OCI-LY3 (cell line): Measurements from ENCODE around the gene CKS2.

Source experiments
- H2AFZ ChIP-seq: fragments of 200-600, 300-600 bp; shearing (Covaris generic); 2 replicates; pipeline ENCODE4 v1.6.0; 2014; ENCODE audit warnings: antibody characterized with exemption, low read depth, low read length
- H3K27ac ChIP-seq: fragments of 200-600, 300-600 bp; sonication (generic); 2 replicates; pipeline ENCODE4 v1.5.1; 2014; ENCODE audit warnings: mild to moderate bottlenecking, low read length, moderate library complexity, mixed read lengths
- H3K27me3 ChIP-seq: fragments of 200-600, 300-600 bp; sonication (generic); 2 replicates; pipeline ENCODE4 v1.6.1; 2014; ENCODE audit warnings: low read depth, low read length, mixed read lengths
- H3K36me3 ChIP-seq: fragments of 200-600, 300-600 bp; sonication (generic); replicated peaks from 2 replicates; pipeline ENCODE3; 2014; ENCODE audit warnings: low read depth, low read length, mixed read lengths
- H3K4me1 ChIP-seq: fragments of 300-600, 200-600 bp; sonication (generic); 2 replicates; pipeline ENCODE4 v1.6.1; 2014; ENCODE audit warnings: low read length, mixed read lengths
- H3K4me2 ChIP-seq: fragments of 200-600, 300-600 bp; sonication (generic); 2 replicates; pipeline ENCODE4 v1.6.1; 2014; ENCODE audit warnings: low read length, mixed read lengths
- H3K4me3 ChIP-seq: fragments of 300-600, 200-600 bp; sonication (generic); 2 replicates; pipeline ENCODE4 v1.5.1; 2014; ENCODE audit warnings: antibody characterized with exemption, mild to moderate bottlenecking, low read length, moderate library complexity
- H3K79me2 ChIP-seq: fragments of 300-600, 200-600 bp; shearing (Covaris generic); 2 replicates; pipeline ENCODE4 v1.6.1; 2014; ENCODE audit warnings: mild to moderate bottlenecking, low read length, mixed read lengths
- H3K9ac ChIP-seq: fragments of 300-600, 200-600 bp; shearing (Covaris generic); 2 replicates; pipeline ENCODE4 v1.6.0; 2014; ENCODE audit warnings: mild to moderate bottlenecking, low read length, moderate library complexity
- H3K9me3 ChIP-seq: fragments of 200-600, 300-600 bp; shearing (Covaris generic); 2 replicates; pipeline ENCODE4 v1.6.1; 2014; ENCODE audit warnings: low read length, mixed read lengths; ENCODE audit not compliant: insufficient read depth
- H4K20me1 ChIP-seq: fragments of 200-600, 300-600 bp; sonication (generic); 2 replicates; pipeline ENCODE4 v1.6.1; 2016; ENCODE audit warnings: low read length, mixed read lengths; ENCODE audit not compliant: insufficient read depth
- EZH2phosphoT487 ChIP-seq: fragments of 200-600 bp; shearing (Covaris generic); IDR thresholded peaks from 2 replicates; pipeline ENCODE4 v1.6.1; 2018; ENCODE audit warnings: antibody characterized with exemption, mixed run types, low read depth
- TF ChIP-seq, protein P1 (sequence below): fragments of 200-600, 300-600 bp; sonication (generic); IDR thresholded peaks from 2 replicates; pipeline ENCODE4 v1.5.1; 2014; ENCODE audit warnings: antibody characterized with exemption, low read length, low read depth

Gene CKS2

DNA sequence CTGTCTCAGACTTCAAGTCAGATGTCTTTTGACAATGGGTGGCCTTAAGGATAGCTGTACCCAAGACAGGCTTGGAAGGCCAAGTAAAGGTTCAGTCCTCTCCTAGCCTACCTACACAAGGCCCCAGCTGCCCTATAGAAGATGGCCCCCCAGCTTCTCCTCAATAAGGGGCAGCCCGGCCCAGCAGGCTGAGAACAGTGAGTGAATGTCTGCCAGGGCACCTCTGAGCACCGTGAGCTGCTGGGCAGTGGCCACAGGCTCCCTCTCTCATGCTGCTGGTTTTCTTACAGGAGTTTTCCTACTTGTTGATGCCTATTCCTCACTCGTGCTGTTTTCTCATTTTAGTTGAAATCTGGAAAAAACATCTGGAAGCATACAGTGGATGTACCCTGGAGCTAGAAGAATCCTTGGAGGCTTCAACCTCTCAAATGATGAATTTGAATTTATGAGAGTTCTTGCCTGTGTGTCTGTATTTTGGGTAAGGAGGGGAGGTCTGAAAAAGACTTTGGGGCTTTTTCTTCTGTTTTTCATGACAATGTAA lies 47.5 kb downstream of the CKS2 start:
- no peaks in the 10 kb centered on the region for H3K79me2 ChIP-seq
- H3K36me3 ChIP-seq: peaks cover 65% of the 10 kb centered on the region
- H3K4me2 ChIP-seq: no peak overlapping the region
- no peaks in the 10 kb centered on the region for H4K20me1 ChIP-seq
- H3K4me3 ChIP-seq: no peak overlapping the region
- no peak overlapping the region for H2AFZ ChIP-seq
- no peak overlapping the region for H3K9ac ChIP-seq
- no peaks in the 10 kb centered on the region for H3K9me3 ChIP-seq
- TF ChIP-seq, protein P1, sequence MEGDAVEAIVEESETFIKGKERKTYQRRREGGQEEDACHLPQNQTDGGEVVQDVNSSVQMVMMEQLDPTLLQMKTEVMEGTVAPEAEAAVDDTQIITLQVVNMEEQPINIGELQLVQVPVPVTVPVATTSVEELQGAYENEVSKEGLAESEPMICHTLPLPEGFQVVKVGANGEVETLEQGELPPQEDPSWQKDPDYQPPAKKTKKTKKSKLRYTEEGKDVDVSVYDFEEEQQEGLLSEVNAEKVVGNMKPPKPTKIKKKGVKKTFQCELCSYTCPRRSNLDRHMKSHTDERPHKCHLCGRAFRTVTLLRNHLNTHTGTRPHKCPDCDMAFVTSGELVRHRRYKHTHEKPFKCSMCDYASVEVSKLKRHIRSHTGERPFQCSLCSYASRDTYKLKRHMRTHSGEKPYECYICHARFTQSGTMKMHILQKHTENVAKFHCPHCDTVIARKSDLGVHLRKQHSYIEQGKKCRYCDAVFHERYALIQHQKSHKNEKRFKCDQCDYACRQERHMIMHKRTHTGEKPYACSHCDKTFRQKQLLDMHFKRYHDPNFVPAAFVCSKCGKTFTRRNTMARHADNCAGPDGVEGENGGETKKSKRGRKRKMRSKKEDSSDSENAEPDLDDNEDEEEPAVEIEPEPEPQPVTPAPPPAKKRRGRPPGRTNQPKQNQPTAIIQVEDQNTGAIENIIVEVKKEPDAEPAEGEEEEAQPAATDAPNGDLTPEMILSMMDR: no peak
- TF ChIP-seq EZH2phosphoT487: no peak
- H3K27ac ChIP-seq: no peak overlapping the region
- no peaks in the 10 kb centered on the region for H3K4me1 ChIP-seq
- H3K27me3 ChIP-seq: no peaks in the 10 kb centered on the region

DNA sequence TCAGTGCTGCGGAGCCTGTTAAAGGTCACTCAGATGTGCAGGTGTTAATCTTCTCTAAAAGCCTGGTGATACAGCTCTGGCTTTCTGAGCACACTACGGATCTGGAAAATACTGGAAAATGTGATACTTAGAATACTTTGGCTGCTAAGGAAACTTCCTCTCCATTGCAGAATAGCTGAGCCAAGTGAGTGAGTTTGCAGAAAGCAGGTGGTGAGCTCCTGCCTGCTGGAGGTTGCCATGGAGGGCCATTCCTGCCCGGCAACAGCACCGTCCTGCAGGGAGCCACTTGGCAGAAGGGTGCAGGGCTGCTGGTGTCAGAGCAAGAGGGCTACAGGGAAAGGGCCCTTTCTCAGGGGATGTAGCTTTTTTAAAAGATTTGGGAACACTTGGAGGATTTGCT lies 48.0 kb downstream of the CKS2 start:
- Histone ChIP-seq H3K4me3 (no peak overlapping the region), H3K4me2 (no peak overlapping the region), H3K4me1 (no peaks in the 10 kb centered on the region), H4K20me1 (no peaks in the 10 kb centered on the region), H2AFZ (no peak overlapping the region), H3K9ac (no peak overlapping the region), H3K27ac (no peak overlapping the region), H3K27me3 (no peaks in the 10 kb centered on the region), H3K79me2 (no peaks in the 10 kb centered on the region), H3K36me3 (peaks cover 60% of the 10 kb centered on the region), H3K9me3 (no peaks in the 10 kb centered on the region)
- TF ChIP-seq, protein P1: no peak
- no peak for TF ChIP-seq EZH2phosphoT487

DNA sequence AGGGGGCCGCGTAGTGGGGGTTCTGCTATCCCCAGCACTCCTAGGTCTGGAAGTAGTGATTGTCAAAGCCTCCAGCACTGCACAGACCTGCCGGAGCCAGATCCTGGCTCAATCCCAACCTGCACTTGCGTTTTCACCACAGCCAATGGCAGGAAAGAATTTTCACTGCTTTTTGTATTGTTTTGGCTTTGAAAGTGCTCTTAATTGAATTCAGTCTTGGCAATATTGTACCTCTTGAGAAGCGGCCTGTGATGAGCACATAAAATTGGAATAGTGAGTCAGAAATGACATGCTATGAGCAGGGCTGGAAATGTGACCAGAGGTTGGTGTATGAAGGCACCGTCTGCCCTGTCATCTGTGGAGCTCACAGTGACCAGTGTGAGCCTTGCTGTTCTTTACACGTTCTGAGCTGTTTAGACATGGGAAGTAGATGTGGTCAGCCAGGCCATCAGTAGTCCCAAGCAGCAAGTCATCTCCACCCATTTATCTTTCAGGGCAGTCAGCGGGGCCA lies 48.8 kb downstream of the CKS2 start:
- no peak overlapping the region for H3K9ac ChIP-seq
- no peak overlapping the region for H2AFZ ChIP-seq
- H4K20me1 ChIP-seq: no peaks in the 10 kb centered on the region
- H3K27ac ChIP-seq: no peak overlapping the region
- peaks cover 55% of the 10 kb centered on the region for H3K36me3 ChIP-seq
- H3K9me3 ChIP-seq: no peaks in the 10 kb centered on the region
- H3K4me3 ChIP-seq: no peak overlapping the region
- TF ChIP-seq EZH2phosphoT487: no peak
- TF ChIP-seq, protein P1: no peak
- H3K4me2 ChIP-seq: no peak overlapping the region
- H3K4me1 ChIP-seq: no peaks in the 10 kb centered on the region
- H3K79me2 ChIP-seq: no peaks in the 10 kb centered on the region
- no peaks in the 10 kb centered on the region for H3K27me3 ChIP-seq

DNA sequence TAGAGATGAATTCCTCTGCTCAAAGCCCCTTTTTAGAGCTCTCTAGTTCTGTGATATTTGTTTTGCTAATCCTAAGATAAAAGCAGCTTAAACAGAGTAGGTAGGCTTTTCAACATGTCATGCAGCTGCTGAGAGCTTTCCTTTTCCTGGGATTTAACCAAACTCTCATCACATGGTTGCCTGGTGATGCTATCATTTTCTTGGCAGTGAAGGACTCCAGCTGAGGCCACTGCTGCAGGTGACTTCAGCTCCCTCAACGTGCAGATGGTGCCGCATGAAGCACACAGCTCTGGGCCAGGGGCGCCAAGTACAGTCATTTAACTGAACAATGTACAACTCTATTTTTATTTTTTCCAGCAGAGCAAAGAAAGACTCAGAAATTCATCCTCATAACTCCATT lies 49.5 kb downstream of the CKS2 start:
- Histone ChIP-seq H3K9ac (no peak overlapping the region), H2AFZ (no peak overlapping the region), H3K36me3 (peaks cover 51% of the 10 kb centered on the region), H4K20me1 (no peaks in the 10 kb centered on the region), H3K4me1 (no peaks in the 10 kb centered on the region), H3K4me3 (no peak overlapping the region), H3K9me3 (no peaks in the 10 kb centered on the region), H3K27me3 (no peaks in the 10 kb centered on the region), H3K27ac (no peak overlapping the region), H3K79me2 (no peaks in the 10 kb centered on the region), H3K4me2 (no peak overlapping the region)
- TF ChIP-seq EZH2phosphoT487: no peak
- TF ChIP-seq, protein P1: no peak
